COLO829 (cell line): Measurements from ENCODE around the gene SPG7.
"Not testable (repeated sequence)": the region's sequence is repeated elsewhere in the genome, so short reads cannot be mapped to it uniquely, and the experiment has no call there.

Experiments
- DNase-seq: peaks from one replicate; pipeline ENCODE4 v3.0.0; 2012; ENCODE audit warnings: low spot score

The SPG7 gene

GRCh38 chr16:89564476-89565255 is 56.5 kb downstream of the SPG7 start:
- DNase-seq = no peak

GRCh38 chr16:89565256-89565505 is 57.0 kb downstream of the SPG7 start:
- no peak for DNase-seq

- no peak for DNase-seq
Observed at GRCh38 chr16:89565506-89566372, 57.5 kb downstream of the SPG7 start.

- DNase-seq = no peak
Observed at GRCh38 chr16:89567656-89568594, 59.7 kb downstream of the SPG7 start.

GRCh38 chr16:89569506-89570341 is 61.5 kb downstream of the SPG7 start:
- DNase-seq = no peak

- no peak for DNase-seq
Observed at GRCh38 chr16:89570342-89570923, 62.2 kb downstream of the SPG7 start.

- DNase-seq = not testable (repeated sequence)
Observed at GRCh38 chr16:89570983-89571598, 62.9 kb downstream of the SPG7 start.

GRCh38 chr16:89571636-89572035 is 63.4 kb downstream of the SPG7 start:
- no peak for DNase-seq

- DNase-seq = no peak
Observed at GRCh38 chr16:89572073-89572484, 63.9 kb downstream of the SPG7 start.

- no peak for DNase-seq
Observed at GRCh38 chr16:89572485-89573205, 64.4 kb downstream of the SPG7 start.

- no peak for DNase-seq
Observed at GRCh38 chr16:89573826-89574680, 65.8 kb downstream of the SPG7 start.

GRCh38 chr16:89574681-89575246 is 66.6 kb downstream of the SPG7 start:
- no peak for DNase-seq

GRCh38 chr16:89575247-89576152 is 67.3 kb downstream of the SPG7 start, which contains the start of gene CPNE7:
TSS of gene CPNE7 (plus strand) at chr16:89575758. CDS start at chr16:89575898, 140 bp downstream.
- DNase-seq = no peak

- no peak for DNase-seq
Observed at GRCh38 chr16:89576153-89577054, 68.2 kb downstream of the SPG7 start.

GRCh38 chr16:89577055-89577759 is 69.0 kb downstream of the SPG7 start:
- DNase-seq = no peak

- DNase-seq = no peak
Observed at GRCh38 chr16:89579351-89579750, 71.1 kb downstream of the SPG7 start.
